Liver (tissue), 3 donors: ENCODE results near the gene ABCG8.

Source experiments
- ATF3 ChIP-seq: IDR thresholded peaks from 2 replicates; pipeline ENCODE4 v1.6.1; 2016; ENCODE audit warnings: antibody characterized with exemption
- CTCF ChIP-seq: fragments of 150-350 bp; IDR thresholded peaks from 2 replicates; pipeline ENCODE4 v1.5.1; 2017; ENCODE audit warnings: improper control_type of control experiment, low read depth, low read length; ENCODE audit not compliant: missing input control
- HNF4A ChIP-seq, 2 donors: conservative IDR thresholded peaks; 2 replicates each; pipeline ENCODE4 v1.6.1; 2016; ENCODE audit warnings: antibody characterized with exemption in 2 of 2, mild to moderate bottlenecking in 2 of 2
- MAX ChIP-seq: IDR thresholded peaks from 2 replicates; pipeline ENCODE4 v1.6.1; 2016; ENCODE audit warnings: antibody characterized with exemption
- RAD21 ChIP-seq, 2 donors: IDR thresholded peaks; 2 replicates each; pipeline ENCODE4 v1.6.1; 2016; ENCODE audit warnings: antibody characterized with exemption in 2 of 2, mild to moderate bottlenecking in 2 of 2
- REST ChIP-seq: IDR thresholded peaks from 2 replicates; pipeline ENCODE4 v1.6.1; 2016; ENCODE audit warnings: antibody characterized with exemption, mild to moderate bottlenecking
- RXRA ChIP-seq, 2 donors: IDR thresholded peaks; 2 replicates each; pipeline ENCODE4 v1.6.1; 2017 to 2018; ENCODE audit warnings: antibody characterized with exemption in 2 of 2, mild to moderate bottlenecking in 1 of 2
- YY1 ChIP-seq: IDR thresholded peaks from 2 replicates; pipeline ENCODE4 v1.6.1; 2016; ENCODE audit warnings: antibody characterized with exemption, mild to moderate bottlenecking
- ZBTB33 ChIP-seq: IDR thresholded peaks from 2 replicates; pipeline ENCODE4 v1.6.1; 2016; ENCODE audit warnings: antibody characterized with exemption
- donor health status: healthy.
- donor health status: healthy.

- TF ChIP-seq ZBTB33 (no peak), CTCF (no peak), YY1 (no peak), ATF3 (no peak), RXRA (IDR thresholded peaks at IDR 0.05) (no peak), HNF4A (conservative IDR thresholded peaks at IDR 0.05) (no peak), MAX (no peak), RAD21 (IDR thresholded peaks at IDR 0.05) (no peak), REST (no peak)
Measured at GRCh38 chr2:43880471-43880870, 41.7 kb downstream of the ABCG8 start.
